GM12801 (cell line): ENCODE results near the gene SPAG16.

Experiments
- CTCF ChIP-seq: IDR thresholded peaks from one replicate; pipeline ENCODE4 v1.5.1; 2011; ENCODE audit warnings: control low read depth; ENCODE audit not compliant: insufficient read length; ENCODE audit errors: extremely low read depth

Gene SPAG16

GRCh38 chr2:214382229-214382628 lies 1098.0 kb downstream of the SPAG16 start:
- TF ChIP-seq CTCF: no peak

DNA sequence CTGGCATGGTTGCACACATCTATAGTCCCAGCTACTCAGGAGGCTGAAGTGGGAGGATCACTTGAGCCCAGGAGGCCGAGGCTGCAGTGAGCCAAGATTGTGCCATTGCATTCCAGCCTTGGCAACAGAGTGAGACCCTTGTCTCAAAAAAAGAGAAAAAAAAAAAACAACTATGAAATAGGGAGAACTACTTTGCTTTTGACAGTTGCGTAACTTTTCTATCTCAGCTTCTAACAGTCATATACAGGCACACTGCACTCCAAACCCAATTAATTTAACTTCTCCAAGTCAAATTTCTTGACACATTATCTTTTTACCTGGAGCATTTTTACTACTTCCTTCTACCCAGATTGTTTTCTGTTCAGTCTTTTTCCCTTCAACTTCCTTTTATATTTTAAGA lies 1102.5 kb downstream of the SPAG16 start:
- no peak for TF ChIP-seq CTCF

GRCh38 chr2:214389334-214389733 lies 1105.1 kb downstream of the SPAG16 start:
- TF ChIP-seq CTCF: no peak

DNA sequence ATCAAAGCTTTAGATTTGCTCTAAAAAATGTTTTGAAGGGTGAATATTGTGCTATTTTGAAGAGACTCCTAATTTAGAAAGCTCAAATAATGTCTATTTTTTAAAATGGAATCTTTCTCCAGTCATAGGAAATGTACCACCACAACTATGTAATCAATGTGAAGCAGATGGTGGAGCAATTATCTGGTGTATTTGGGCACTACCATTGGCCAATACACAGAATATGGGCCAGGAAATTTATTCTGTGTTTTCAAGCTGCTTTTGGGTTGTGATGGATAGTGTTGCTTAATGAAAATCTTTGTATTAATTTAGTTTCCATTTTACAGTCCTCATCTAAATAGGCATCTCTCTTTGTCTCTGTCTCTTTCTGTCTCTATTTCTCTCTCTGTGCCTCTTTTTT lies 1109.5 kb downstream of the SPAG16 start:
- TF ChIP-seq CTCF: no peak

DNA sequence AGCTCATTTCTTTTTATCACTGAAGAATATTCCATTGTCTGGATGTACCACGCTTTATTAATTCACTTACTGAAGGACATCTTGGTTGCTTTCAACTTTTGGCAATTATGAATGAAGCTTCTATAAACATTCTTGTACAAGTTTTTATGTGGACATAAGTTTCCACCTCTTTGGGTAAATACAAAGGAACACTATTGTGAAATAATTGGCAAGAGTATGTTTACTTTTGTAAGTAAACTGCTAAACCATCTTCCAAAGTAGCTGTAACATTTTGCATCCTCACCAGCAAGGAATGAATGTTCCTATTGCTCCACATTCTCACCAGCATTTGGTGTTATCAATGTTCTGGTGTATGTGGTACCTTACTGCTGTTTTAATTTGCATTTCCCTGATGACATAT lies 1110.8 kb downstream of the SPAG16 start:
- no peak for TF ChIP-seq CTCF

DNA sequence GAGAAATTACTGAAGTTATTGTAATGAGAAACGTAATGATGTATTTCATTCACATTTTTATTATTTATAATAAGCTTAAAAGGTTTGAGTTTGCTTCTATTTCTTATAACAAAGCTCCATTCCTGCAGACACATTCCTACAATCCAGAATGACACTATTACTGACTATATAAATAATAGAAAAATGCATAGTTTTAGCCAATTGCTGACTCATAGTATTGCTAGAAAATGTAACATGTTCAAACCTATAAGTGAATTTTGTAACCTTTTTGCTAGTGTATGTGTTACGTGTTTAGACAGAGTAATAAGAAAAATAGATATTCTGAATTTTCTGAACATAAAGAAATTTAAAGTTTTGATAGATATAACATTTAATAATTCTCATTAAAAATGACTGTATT lies 1117.3 kb downstream of the SPAG16 start:
- TF ChIP-seq CTCF: no peak

- TF ChIP-seq CTCF: no peak
These were observed 1126.0 kb downstream of the SPAG16 start for GRCh38 chr2:214410128-214410775.
